H1 (cell line): ENCODE measurements around the gene PHETA1. TPM values are rescaled to one million over a fixed set of nuclear protein-coding genes. Genes with fewer than 3 reads are reported as not detected.
"Not testable (repeated sequence)": the region's sequence is repeated elsewhere in the genome, so short reads cannot be mapped to it uniquely, and the experiment has no call there.

Source experiments
- CTCF ChIA-PET: fragments of 300-600 bp; sonication (Branson Sonifier 250); formaldehyde crosslinking; loops from one replicate; lab custom pipeline; 2021; ENCODE audit not compliant: partially characterized antibody; lab: Charles Lee
- POLR2A ChIA-PET: fragments of 300-600 bp; sonication (Branson Sonifier 250); formaldehyde crosslinking; loops from one replicate; lab custom pipeline; 2021; ENCODE audit warnings: inconsistent platforms; ENCODE audit not compliant: partially characterized antibody; lab: Charles Lee
- DNase-seq, 2 experiments: peaks; one replicate each; pipeline versions ENCODE4 v3.0.0 to v3.0.0-alpha.2; 2010 to 2022; ENCODE audit warnings: low spot score in 2 of 2, low read depth in 1 of 2, mixed read lengths in 1 of 2
- FAIRE-seq: peaks from 2 replicates; lab custom pipeline; 2011; peaks lifted over from hg19 to GRCh38; lab: Jason Lieb, UNC
- H2AFZ ChIP-seq: 2 replicates; pipeline ENCODE4 v1.8.1; 2012; ENCODE audit warnings: low read length, inconsistent platforms
- H2AK5ac ChIP-seq: 2 replicates; pipeline ENCODE4 v1.6.1; 2013; ENCODE audit warnings: low read depth, low read length
- H2BK120ac ChIP-seq: replicated peaks from 2 replicates; pipeline ENCODE3; 2013; ENCODE audit warnings: low read depth, low read length, inconsistent platforms
- H2BK12ac ChIP-seq: 2 replicates; pipeline ENCODE4 v1.6.1; 2013; ENCODE audit warnings: low read depth, low read length
- H2BK15ac ChIP-seq: 2 replicates; pipeline ENCODE4 v1.6.1; 2013; ENCODE audit warnings: low read length
- H2BK20ac ChIP-seq: 2 replicates; pipeline ENCODE4 v1.6.1; 2013; ENCODE audit warnings: low read length
- H2BK5ac ChIP-seq: 2 replicates; pipeline ENCODE4 v1.6.1; 2013; ENCODE audit warnings: low read depth, low read length
- H3K14ac ChIP-seq: 2 replicates; pipeline ENCODE4 v1.6.1; 2013; ENCODE audit warnings: inconsistent platforms; ENCODE audit not compliant: insufficient read length
- H3K18ac ChIP-seq: 2 replicates; pipeline ENCODE4 v1.6.1; 2013; ENCODE audit warnings: low read length; ENCODE audit errors: extremely low read depth
- H3K23ac ChIP-seq: 2 replicates; pipeline ENCODE4 v1.6.1; 2013; ENCODE audit warnings: inconsistent platforms; ENCODE audit not compliant: insufficient read length
- H3K23me2 ChIP-seq: 2 replicates; pipeline ENCODE4 v1.6.1; 2013; ENCODE audit warnings: low read depth, low read length
- H3K27ac ChIP-seq: 2 replicates; pipeline ENCODE4 v1.6.1; 2011; ENCODE audit warnings: low read depth, low read length, inconsistent platforms
- H3K27me3 ChIP-seq, 4 experiments: replicated peaks in 1 of 4; 1 replicate in 1 of 4; 2 replicates in 3 of 4; pipeline versions ENCODE4 v1.6.1 to v1.8.1; 2011 to 2013; ENCODE audit warnings: low read length in 3 of 4, mild to moderate bottlenecking in 3 of 4, inconsistent platforms in 2 of 4, mixed read lengths in 2 of 4, moderate library complexity in 1 of 4; ENCODE audit not compliant: control insufficient read depth in 3 of 4, insufficient read depth in 3 of 4; ENCODE audit errors: extremely low read depth in 1 of 4
- H3K36me3 ChIP-seq, 4 experiments: 2 replicates each; pipeline versions ENCODE4 v1.6.1 to v1.8.1; 2011 to 2013; ENCODE audit warnings: mild to moderate bottlenecking in 4 of 4, low read length in 3 of 4, moderate library complexity in 2 of 4, control low read depth in 1 of 4, inconsistent platforms in 1 of 4; ENCODE audit not compliant: insufficient read depth in 4 of 4, control insufficient read depth in 2 of 4
- H3K4ac ChIP-seq: replicated peaks from 2 replicates; pipeline ENCODE3; 2013; ENCODE audit warnings: low read length, low read depth, mixed read lengths, inconsistent platforms; ENCODE audit not compliant: insufficient read length
- H3K4me1 ChIP-seq, 4 experiments: replicated peaks in 1 of 4; 1 replicate in 1 of 4; 2 replicates in 3 of 4; pipeline versions ENCODE4 v1.6.1 to v1.8.1; 2011 to 2013; ENCODE audit warnings: low read length in 3 of 4, inconsistent platforms in 2 of 4, mixed read lengths in 1 of 4; ENCODE audit not compliant: insufficient read depth in 4 of 4, control insufficient read depth in 3 of 4
- H3K4me2 ChIP-seq, 2 experiments: 2 replicates each; pipeline versions ENCODE4 v1.6.1 to v1.8.1; 2011 to 2013; ENCODE audit warnings: low read depth in 2 of 2, low read length in 2 of 2, control low read depth in 1 of 2, inconsistent platforms in 1 of 2, mild to moderate bottlenecking in 1 of 2; ENCODE audit not compliant: insufficient read depth in 1 of 2
- H3K4me3 ChIP-seq, 4 experiments: fragments of 200-600, 300-600 bp in 1 of 4; sonication (generic), shearing (Covaris generic), sonication (Bioruptor Twin) in 1 of 4; 2 replicates each; pipeline versions ENCODE4 v1.5.1 to v1.8.1; 2011 to 2016; ENCODE audit warnings: low read length in 4 of 4, low read depth in 3 of 4, control low read depth in 2 of 4, inconsistent platforms in 2 of 4, mild to moderate bottlenecking in 2 of 4, mixed read lengths in 1 of 4, moderate library complexity in 1 of 4; ENCODE audit not compliant: insufficient read depth in 2 of 4; ENCODE audit errors: extremely low read depth in 1 of 4
- H3K56ac ChIP-seq: replicated peaks from 2 replicates; pipeline ENCODE3; 2013; ENCODE audit warnings: low read depth, mild to moderate bottlenecking, mixed read lengths, low read length, inconsistent platforms; ENCODE audit not compliant: insufficient read length
- H3K79me1 ChIP-seq: 2 replicates; pipeline ENCODE4 v1.6.1; 2013; ENCODE audit warnings: low read depth, low read length, control low read depth
- H3K79me2 ChIP-seq, 2 experiments: 2 replicates each; pipeline versions ENCODE4 v1.6.1 to v1.8.1; 2012 to 2013; ENCODE audit warnings: low read length in 2 of 2, mild to moderate bottlenecking in 2 of 2, inconsistent platforms in 1 of 2; ENCODE audit not compliant: insufficient read depth in 2 of 2, control insufficient read depth in 1 of 2
- H3K9ac ChIP-seq, 4 experiments: replicated peaks in 1 of 4; 1 replicate in 1 of 4; 2 replicates in 3 of 4; pipeline versions ENCODE4 v1.6.1 to v1.8.1; 2011 to 2013; ENCODE audit warnings: low read depth in 3 of 4, low read length in 3 of 4, control low read depth in 2 of 4, mild to moderate bottlenecking in 2 of 4, moderate library complexity in 2 of 4, inconsistent platforms in 1 of 4; ENCODE audit errors: extremely low read depth in 1 of 4
- H3K9me3 ChIP-seq, 2 experiments: 2 replicates each; pipeline versions ENCODE4 v1.6.1 to v1.8.1; 2012 to 2013; ENCODE audit warnings: mild to moderate bottlenecking in 2 of 2, moderate library complexity in 2 of 2, control low read depth in 1 of 2, inconsistent platforms in 1 of 2, low read depth in 1 of 2, low read length in 1 of 2, mixed read lengths in 1 of 2; ENCODE audit not compliant: insufficient read depth in 2 of 2
- H4K20me1 ChIP-seq, 2 experiments: replicated peaks in 1 of 2; 2 replicates each; pipeline versions ENCODE3 to v1.8.1; 2011 to 2013; ENCODE audit warnings: inconsistent platforms in 2 of 2, low read length in 2 of 2, mild to moderate bottlenecking in 1 of 2; ENCODE audit not compliant: insufficient read depth in 2 of 2, control insufficient read depth in 1 of 2
- H4K5ac ChIP-seq: 2 replicates; pipeline ENCODE4 v1.6.1; 2013; ENCODE audit warnings: low read length, low read depth, mixed read lengths, inconsistent platforms; ENCODE audit not compliant: insufficient read length
- H4K8ac ChIP-seq: 2 replicates; pipeline ENCODE4 v1.8.0; 2013; ENCODE audit warnings: mild to moderate bottlenecking, moderate library complexity, low read length, inconsistent platforms; ENCODE audit not compliant: insufficient read depth; ENCODE audit errors: extremely low read depth
- H4K91ac ChIP-seq: replicated peaks from 2 replicates; pipeline ENCODE3; 2013; ENCODE audit warnings: low read length, mixed read lengths, inconsistent platforms; ENCODE audit not compliant: insufficient read length
- BACH1 ChIP-seq: IDR thresholded peaks from 2 replicates; pipeline ENCODE4 v1.6.1; 2012; ENCODE audit warnings: low read length, improper control_type of control experiment
- EGR1 ChIP-seq: IDR thresholded peaks from 2 replicates; pipeline ENCODE4 v1.6.1; 2011; ENCODE audit warnings: low read depth, low read length, borderline replicate concordance
- HDAC2 ChIP-seq, 2 experiments: fragments of 300-600 bp in 1 of 2; sonication (generic) in 1 of 2; IDR thresholded peaks; 2 replicates each; pipeline ENCODE4 v1.6.1; 2011 to 2012; ENCODE audit warnings: low read depth in 2 of 2, low read length in 2 of 2, mild to moderate bottlenecking in 2 of 2, moderate library complexity in 2 of 2, borderline replicate concordance in 1 of 2, inconsistent platforms in 1 of 2
- KDM1A ChIP-seq: fragments of 200-600, 300-600 bp; sonication (generic); IDR thresholded peaks from 2 replicates; pipeline ENCODE4 v1.7.1; 2016; ENCODE audit warnings: mild to moderate bottlenecking, low read length, borderline replicate concordance
- RAD21 ChIP-seq, 2 experiments: IDR thresholded peaks in 1 of 2; conservative IDR thresholded peaks in 1 of 2; 2 replicates each; pipeline ENCODE4 v1.6.1; 2011; ENCODE audit warnings: low read depth in 2 of 2, low read length in 2 of 2, improper control_type of control experiment in 1 of 2, inconsistent platforms in 1 of 2, mild to moderate bottlenecking in 1 of 2, moderate library complexity in 1 of 2
- YY1 ChIP-seq: IDR thresholded peaks from 2 replicates; pipeline ENCODE4 v1.6.1; 2011; ENCODE audit warnings: low read depth, mild to moderate bottlenecking, low read length
- whole genome bisulfite sequencing, 2 experiments: shearing (Covaris generic) in 1 of 2; methylation state at CpG; one replicate each; pipeline versions ENCODE4 v1.1.6 to v1.1.7; 2013 to 2015; ENCODE audit warnings: low lambda C conversion rate in 2 of 2, mixed read lengths in 2 of 2, inconsistent platforms in 1 of 2, low coverage in 1 of 2, missing lambda C conversion rate in 1 of 2; ENCODE audit not compliant: insufficient replicate concordance in 2 of 2, insufficient coverage in 1 of 2, insufficient read length in 1 of 2; ENCODE audit errors: extremely low coverage in 1 of 2, missing lambda C conversion rate in 1 of 2; 5-methylcytosine and 5-hydroxymethylcytosine counted together
- polyA plus RNA-seq, 7 experiments: library from polyadenylated mRNA; depleted of rRNA in 3 of 7; stranded (reverse) in 5 of 7; unstranded in 2 of 7; fragments of >200 nt in 5 of 7; fragments of 200-250 nt in 2 of 7; gene quantifications; 1 replicate in 5 of 7; 2 replicates in 1 of 7; 4 replicates in 1 of 7; pipeline versions ENCODE4 v1.2.1 to v1.2.3, GENCODE V29; 2011 to 2013; ENCODE audit warnings: missing spikeins in 2 of 7, mixed read lengths in 2 of 7
- total RNA-seq: library from RNA; stranded (reverse); fragmentation: NEBNext Ultra II Directional; extraction: Animal tissue kit (Norgen Biotek cat#: 25700); gene quantifications from 2 replicates; pipeline ENCODE4 v1.2.1, GENCODE V29; 2021
- TF ChIP-seq, protein P1 (sequence below): IDR thresholded peaks from 2 replicates; pipeline ENCODE4 v1.6.1; 2012; ENCODE audit warnings: inconsistent platforms
- TF ChIP-seq, protein P2 (sequence below): IDR thresholded peaks from 2 replicates; pipeline ENCODE4 v1.6.1; 2011; ENCODE audit warnings: low read depth, mild to moderate bottlenecking, low read length; ENCODE audit not compliant: insufficient read depth

Gene PHETA1
- total and polyA plus RNA-seq, 2 of the 8 experiments (the other 6 are each of a cell fraction or from before 2014, with no cell fraction given), result 5.2 to 12.3 TPM

DNA sequence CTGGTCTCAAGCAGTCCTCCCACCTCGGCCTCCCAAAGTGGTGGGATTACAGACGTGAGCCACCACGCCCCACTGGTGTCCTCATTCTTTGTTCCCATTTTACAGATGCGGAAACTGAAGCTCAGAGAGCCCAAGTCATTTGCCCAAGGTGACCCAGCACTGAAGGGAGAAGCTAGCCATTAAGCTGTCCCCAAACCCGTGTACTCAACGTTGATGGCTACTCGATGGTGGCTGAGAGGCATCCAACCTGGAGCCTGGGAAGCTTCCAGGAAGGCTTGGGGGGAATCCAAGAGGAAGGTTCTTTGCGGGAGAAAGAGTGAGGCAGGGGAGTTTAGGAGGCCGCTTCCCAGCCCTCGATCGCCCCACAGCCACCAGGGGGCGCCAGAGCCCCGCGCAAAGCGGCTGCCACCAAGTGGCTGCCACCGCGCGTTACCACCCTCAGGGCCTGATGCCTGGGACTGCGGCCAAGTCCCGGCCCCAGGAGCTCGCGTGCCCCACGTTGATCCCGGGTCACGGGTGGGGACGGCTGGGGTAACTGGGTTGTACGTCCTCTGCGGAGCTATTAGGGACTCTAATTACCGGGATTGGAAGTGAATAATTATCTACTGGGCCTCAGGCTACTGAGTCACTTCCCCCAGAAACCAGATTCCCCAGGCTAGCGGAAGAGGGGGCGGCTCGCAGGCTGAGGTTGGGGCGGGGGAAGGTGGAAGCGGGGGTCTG, 28.0 kb upstream of the PHETA1 start (continued):
- TF ChIP-seq BACH1, result peak; percentile 87
- TF ChIP-seq EGR1, result 0 out of 2 replicates have a peak, but pooled peaks have one; percentile 3
- TF ChIP-seq, protein P1, sequence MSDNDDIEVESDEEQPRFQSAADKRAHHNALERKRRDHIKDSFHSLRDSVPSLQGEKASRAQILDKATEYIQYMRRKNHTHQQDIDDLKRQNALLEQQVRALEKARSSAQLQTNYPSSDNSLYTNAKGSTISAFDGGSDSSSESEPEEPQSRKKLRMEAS, result peak; percentile 21; the same call in 1 of the 2 replicates
- TF ChIP-seq YY1, result peak; percentile 69; the same call in 1 of the 2 replicates
- TF ChIP-seq RAD21 (IDR thresholded peaks at IDR 0.05 in 1 of 2, conservative IDR thresholded peaks at IDR 0.05 in 1 of 2; ENCODE audit: low read depth in 2 of 2, low read length in 2 of 2), result peak; percentile 95 to 97
- TF ChIP-seq HDAC2 (IDR thresholded peaks at IDR 0.05; ENCODE audit: borderline replicate concordance in 1 of 2, low read depth in 2 of 2, low read length in 2 of 2), result peak; percentile 47 to 97; a peak in 3 of 4 replicates
- TF ChIP-seq, protein P2, sequence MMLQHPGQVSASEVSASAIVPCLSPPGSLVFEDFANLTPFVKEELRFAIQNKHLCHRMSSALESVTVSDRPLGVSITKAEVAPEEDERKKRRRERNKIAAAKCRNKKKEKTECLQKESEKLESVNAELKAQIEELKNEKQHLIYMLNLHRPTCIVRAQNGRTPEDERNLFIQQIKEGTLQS, result 0 out of 2 replicates have a peak, but pooled peaks have one; percentile 44
- peak; percentile 96 for TF ChIP-seq KDM1A

DNA sequence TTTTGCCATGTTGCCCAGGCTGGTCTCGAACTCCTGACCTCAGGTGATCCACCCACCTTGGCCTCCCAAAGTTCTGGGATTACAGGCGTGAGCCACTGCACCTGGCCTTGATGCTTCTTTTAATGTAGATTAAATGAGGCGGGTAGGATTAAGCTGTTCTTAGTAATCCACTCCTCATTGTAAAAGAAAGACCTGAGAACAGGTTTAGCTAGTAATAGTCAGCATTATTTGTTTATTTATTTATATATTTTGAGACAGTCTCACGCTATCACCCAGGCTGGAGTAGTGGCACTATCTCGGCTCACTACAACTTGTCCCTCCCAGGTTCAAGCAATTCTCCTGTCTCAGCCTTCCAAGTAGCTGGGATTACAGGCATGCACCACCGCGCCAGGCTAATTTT, 27.4 kb upstream of the PHETA1 start:
- not testable (repeated sequence) for H3K4ac ChIP-seq, H3K9ac ChIP-seq, H3K9me3 ChIP-seq, H3K14ac ChIP-seq, H4K91ac ChIP-seq, H3K4me3 ChIP-seq, FAIRE-seq, H2AFZ ChIP-seq, H2BK12ac ChIP-seq, H2BK5ac ChIP-seq, H3K23ac ChIP-seq, H3K79me1 ChIP-seq, H4K20me1 ChIP-seq, H3K36me3 ChIP-seq, H2BK15ac ChIP-seq, H2BK120ac ChIP-seq, H3K18ac ChIP-seq, H2AK5ac ChIP-seq, H3K23me2 ChIP-seq, H3K27me3 ChIP-seq, H4K5ac ChIP-seq, DNase-seq, H3K79me2 ChIP-seq, H3K4me1 ChIP-seq, H3K4me2 ChIP-seq, H4K8ac ChIP-seq, H2BK20ac ChIP-seq, H3K27ac ChIP-seq, H3K56ac ChIP-seq
- WGBS, 2 experiments, result 83% methylated on average over 7 of the region's 7 CpGs; no CpG with 5 or more reads in 1 of the 2 experiments
- ChIA-PET POLR2A (interaction anchor here (0.6 to 1.6 kb wide), 5 partner anchors 8 to 83 kb away, joined by 3 to 8 read pairs (median 5); no protein-coding TSS in a partner anchor), CTCF (interaction anchor here (0.6 to 22.8 kb wide), 36 partner anchors 9 to 698 kb away, joined by 3 to 838 read pairs (median 8); partner anchors contain the start of genes PHETA1 and SH2B3)
